GM20000 (cell line): ENCODE measurements around the gene RHNO1.

Experiments
- DNase-seq: peaks from one replicate; pipeline ENCODE4 v3.0.0; 2012; ENCODE audit warnings: low spot score
- TF ChIP-seq, protein P1 (sequence below): IDR thresholded peaks from 2 replicates; pipeline ENCODE4 v1.5.1; 2012; ENCODE audit warnings: mild to moderate bottlenecking, control low read depth; ENCODE audit errors: extremely low read depth, missing control alignments

The RHNO1 gene, protein sequence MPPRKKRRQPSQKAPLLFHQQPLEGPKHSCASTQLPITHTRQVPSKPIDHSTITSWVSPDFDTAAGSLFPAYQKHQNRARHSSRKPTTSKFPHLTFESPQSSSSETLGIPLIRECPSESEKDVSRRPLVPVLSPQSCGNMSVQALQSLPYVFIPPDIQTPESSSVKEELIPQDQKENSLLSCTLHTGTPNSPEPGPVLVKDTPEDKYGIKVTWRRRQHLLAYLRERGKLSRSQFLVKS

DNA sequence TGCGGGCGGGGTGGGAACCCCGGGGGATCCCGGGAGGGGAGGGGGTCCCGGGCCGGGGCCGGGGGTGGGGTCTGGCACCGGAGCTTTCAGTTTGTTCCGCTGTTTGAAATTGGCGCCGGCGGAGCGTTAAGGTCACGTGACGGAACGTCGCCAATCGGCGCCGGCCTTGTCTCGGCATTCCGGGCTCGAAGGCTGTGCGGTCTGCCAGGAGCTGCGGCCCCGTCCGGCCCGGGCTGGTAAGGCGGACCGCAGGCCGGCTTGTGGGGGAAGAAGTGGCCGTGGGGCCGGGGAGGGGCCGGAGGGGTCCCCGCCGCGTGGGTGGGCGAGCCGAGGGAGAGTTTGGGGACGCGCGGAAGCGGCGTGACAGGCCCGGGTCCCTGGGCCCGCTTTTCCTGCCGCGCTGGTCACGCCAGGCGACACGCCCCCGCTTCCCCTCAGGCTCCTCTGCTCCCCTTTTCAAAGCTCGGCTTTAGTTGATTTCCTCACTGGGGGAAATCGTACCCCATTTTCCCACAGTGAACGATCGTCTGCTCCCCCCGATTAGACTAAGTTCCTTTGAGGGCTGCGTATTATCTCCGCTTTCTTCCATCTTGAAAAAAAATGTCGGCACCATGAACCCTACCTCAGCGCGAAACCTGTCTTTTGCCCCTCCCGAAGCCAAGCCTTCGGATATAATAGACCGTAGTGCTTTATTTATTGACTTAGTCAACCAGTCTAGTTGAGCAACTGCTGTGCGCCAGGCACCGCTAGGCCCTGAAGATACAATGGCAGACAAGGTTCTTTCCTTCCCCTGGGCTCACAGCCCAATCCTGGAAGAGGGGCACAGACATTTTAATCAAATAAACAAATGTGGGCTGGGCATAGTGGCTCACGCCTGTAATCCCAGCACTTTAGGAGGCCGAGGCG is at the start of gene RHNO1, which contains the start of gene FOXM1:
RHNO1 (plus strand) TSS at position 177 of the 906 bp plus-strand sequence. CDS start 8,144 bp downstream, outside the sequence.
FOXM1 (minus strand) TSS at position 128 of the 906 bp plus-strand sequence. CDS start 2,696 bp downstream, outside the sequence.
- TF ChIP-seq, protein P1, sequence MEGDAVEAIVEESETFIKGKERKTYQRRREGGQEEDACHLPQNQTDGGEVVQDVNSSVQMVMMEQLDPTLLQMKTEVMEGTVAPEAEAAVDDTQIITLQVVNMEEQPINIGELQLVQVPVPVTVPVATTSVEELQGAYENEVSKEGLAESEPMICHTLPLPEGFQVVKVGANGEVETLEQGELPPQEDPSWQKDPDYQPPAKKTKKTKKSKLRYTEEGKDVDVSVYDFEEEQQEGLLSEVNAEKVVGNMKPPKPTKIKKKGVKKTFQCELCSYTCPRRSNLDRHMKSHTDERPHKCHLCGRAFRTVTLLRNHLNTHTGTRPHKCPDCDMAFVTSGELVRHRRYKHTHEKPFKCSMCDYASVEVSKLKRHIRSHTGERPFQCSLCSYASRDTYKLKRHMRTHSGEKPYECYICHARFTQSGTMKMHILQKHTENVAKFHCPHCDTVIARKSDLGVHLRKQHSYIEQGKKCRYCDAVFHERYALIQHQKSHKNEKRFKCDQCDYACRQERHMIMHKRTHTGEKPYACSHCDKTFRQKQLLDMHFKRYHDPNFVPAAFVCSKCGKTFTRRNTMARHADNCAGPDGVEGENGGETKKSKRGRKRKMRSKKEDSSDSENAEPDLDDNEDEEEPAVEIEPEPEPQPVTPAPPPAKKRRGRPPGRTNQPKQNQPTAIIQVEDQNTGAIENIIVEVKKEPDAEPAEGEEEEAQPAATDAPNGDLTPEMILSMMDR, result no peak
- peak; percentile 97 for DNase-seq

DNA sequence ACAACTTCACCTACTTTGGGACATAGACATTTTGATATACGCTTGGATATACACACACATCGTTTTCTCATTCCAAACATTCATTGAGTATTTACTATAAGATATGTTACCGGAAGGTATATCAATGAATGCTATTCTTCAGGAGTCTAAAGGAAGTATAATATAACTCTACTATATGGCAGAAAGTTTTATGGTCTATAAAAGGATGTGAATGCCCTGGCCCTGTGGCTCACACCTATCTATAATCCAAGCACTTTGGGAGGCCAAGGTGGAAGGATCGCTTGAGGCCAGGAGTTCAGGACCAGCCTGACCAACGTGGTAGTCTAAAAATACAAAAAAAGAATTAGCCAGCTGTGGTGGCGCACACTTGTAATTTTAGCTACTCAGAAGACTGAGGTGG is 47.7 kb upstream of the RHNO1 start:
- TF ChIP-seq, protein P1, result no peak
- no peak for DNase-seq

DNA sequence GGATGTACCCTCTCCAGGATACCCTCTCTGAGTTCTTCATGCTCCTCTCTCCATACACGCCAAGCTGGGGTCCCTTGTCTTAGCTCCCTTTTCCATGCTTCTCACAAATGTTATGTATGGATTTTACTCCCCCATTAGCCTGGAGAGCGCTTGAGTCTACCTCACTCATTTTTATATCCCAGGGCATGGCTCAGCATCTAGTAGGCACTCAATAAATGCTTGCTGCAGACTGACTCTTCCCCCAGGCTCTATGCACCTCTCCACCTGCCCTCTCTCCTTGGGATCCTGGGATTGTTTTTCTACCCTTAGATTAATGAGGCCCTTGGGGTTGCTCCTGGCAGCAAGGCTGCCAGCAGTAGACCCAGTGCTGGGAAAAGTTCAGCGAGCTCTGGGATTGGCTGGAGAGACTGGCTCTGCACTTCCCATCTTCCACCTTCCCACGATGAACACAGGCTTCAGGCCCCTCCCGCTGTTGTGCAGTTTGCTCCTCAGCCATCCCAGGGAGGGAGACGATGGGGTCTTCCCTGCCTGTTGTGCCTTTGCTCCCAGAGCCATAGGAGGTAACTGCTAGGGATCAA is 44.4 kb upstream of the RHNO1 start:
- DNase-seq, result no peak
- TF ChIP-seq, protein P1, result no peak

DNA sequence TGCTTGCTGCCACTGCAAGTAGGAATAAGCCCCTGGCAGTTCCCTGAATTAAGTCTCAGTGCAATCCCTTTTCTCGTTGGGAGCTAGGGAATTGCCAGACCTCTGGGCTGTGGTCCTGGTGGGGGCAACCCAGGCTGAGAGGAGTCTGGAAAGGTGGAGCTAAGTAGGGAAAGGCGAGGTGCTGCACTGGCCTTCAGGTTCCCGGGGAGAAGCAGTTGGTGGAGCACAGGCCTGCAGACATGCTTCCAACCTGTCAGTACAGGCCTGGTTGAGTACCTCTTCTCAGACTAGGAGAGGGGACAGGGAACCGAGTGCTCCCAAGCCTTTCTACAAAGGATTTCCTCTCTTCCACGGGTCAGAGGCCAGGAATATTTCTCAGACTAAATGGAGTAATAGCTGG is 43.7 kb upstream of the RHNO1 start:
- no peak for DNase-seq
- TF ChIP-seq, protein P1, result no peak

DNA sequence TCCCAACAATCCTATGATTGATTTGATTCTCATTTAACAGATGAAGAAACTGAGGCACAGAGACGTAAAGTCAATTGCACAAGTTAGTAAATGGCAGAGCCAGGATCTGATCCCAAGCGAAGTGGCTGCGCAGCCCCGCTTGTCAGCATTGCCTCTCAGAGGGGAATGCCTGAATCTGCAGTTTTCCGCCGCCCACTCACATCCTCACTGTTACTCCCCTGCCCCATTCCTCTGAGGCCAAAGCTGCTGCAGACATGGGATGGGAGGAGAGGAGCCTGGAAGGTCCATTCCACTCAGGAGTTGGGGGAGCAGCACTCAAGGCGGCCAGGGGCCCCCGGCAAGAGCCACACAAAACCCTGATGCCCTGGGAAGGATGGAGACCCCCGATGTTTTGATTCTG is 43.2 kb upstream of the RHNO1 start:
- no peak for DNase-seq
- TF ChIP-seq, protein P1, result no peak

DNA sequence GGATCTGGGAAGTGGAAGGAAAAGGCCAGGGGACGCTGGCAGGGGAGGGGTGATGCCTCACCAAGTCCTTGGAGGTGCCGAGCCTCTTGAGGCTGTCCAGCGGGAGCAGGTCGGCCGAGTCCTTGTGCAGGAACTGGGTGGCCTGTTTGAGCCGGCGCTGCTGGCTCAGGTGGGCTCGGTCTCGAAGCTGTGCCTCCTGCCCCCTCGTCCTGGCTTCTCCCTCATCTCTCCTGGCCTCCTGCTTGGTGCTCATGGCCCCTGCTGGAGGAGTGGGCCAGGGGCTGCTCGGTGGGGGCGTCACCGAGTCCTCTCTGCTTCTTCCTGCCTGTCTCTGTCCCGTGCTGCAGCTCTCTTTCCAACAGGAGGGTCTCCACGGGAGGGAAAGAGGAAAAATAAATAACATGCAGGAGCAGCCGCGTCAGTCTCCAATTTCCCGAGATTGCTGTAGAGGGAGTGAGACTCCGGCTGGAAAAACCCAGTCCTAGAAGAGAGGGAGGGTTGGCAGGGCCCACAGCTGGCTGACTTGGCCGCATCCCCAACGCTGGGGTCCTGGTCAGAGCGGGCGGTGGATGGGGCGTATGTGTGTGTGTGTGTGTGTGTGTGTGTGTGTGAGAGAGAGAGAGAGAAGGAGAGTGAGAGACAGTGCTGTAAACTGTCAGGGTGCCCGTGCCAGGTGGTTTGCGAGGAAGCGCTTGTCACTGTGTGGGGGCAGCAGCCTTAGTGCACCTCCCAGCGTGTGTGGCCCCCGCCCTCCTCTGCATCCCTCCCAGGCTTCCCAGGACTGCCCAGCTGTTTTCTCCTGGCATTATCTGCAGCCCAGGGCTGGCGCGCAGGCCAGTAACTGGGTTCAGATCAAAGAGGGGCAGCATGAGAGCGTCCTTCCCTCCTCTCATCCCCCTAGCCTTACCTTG is 42.2 kb upstream of the RHNO1 start, which contains the start of gene NRIP2:
NRIP2 (minus strand) TSS at position 455 of the 911 bp plus-strand sequence; CDS start at position 403, 52 bp downstream.
- DNase-seq, result no peak
- TF ChIP-seq, protein P1, result no peak
